GM19023 (cell line): ENCODE data around the gene PRTFDC1.

Experiments
- ATAC-seq: cut with Tn5 transposase; IDR thresholded peaks from one replicate; pipeline ENCODE4 v1.9.1; 2021; ENCODE audit warnings: mild to moderate bottlenecking, moderate library complexity; ENCODE audit not compliant: unreplicated experiment

PRTFDC1 gene

DNA sequence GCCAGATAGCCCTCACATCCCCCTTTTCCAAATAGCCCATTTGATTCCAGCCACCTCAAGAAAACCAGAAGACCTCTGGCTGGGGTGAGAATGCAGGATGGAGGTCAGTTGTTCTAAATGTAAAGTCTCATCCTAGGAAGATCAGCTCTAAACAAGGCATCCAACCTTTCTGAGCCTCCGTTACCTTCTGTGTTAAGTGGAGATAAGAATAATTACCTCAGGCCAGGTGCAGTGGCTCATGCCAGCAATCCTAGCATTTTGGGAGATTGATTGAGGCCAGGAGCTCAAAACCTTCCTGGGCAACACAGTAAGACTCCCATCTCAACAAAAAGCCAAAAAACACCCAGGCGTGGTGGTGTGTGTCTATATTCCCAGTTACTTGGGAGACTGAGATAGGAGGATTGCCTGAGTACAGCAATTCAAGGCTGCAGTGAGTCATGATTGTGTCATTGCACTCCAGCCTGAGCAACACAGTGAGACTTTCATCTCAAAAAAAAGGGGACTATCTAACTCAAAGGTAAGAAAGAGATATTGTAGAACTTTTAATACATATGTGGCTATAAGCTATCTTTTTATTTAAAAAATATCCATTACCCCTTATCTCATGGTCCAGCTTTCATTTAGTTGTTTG is 43.5 kb downstream of the PRTFDC1 start:
- no peak for ATAC-seq

DNA sequence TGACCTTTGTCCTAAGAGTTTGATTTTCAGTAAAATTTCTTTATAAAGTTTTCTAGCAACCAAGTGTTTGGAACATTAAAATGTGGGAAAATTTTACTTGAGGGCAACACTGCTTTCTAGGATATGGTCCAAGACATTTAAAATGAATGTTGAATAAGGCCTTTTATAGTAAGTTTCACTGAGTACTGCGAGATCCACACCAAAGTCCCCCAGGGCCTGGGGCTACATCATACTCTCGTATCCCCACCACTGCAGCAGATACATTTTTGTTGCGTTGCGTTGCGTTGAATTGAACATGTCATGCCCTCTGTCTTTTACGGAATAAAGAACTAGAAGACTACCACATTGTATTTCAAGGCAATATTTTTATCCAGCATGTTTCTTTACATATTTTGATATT is 44.5 kb downstream of the PRTFDC1 start:
- no peak for ATAC-seq

DNA sequence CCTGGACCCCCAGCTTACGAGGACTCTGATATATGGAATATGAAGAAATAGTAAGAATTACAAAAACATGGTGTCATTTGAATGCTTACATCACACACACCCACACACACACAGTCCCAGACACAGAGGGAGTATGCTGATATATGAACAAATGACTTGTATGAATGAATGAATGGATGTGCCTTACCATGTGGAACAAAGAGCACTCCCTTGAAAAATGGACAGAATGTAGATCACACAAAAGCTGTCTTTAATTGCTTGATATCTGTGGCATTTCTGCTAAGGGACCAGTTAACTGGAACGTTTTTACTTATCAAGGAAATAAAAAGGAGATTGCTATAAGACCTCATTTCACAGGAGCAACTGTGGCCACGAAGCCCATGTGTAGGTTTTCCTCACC is 46.0 kb downstream of the PRTFDC1 start:
- no peak for ATAC-seq

DNA sequence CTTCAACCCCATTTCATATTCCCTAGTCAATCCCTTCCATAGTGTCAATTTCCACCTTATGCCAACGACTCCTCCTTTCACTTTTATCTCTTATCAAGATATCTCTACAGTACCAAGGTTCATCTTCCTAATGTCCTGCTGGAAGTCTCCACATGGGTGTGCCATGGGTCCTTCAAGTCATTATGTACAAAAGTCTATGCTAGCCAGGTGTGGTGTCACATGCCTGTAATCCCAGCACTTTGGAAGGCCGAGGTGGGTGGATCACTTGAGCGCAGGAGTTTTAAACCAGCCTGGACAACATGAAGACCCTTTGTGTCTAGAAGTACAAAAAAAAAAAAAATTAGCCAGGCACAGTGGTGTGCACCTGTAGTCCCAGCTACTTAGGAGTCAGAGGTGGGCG is 47.6 kb downstream of the PRTFDC1 start:
- no peak for ATAC-seq

DNA sequence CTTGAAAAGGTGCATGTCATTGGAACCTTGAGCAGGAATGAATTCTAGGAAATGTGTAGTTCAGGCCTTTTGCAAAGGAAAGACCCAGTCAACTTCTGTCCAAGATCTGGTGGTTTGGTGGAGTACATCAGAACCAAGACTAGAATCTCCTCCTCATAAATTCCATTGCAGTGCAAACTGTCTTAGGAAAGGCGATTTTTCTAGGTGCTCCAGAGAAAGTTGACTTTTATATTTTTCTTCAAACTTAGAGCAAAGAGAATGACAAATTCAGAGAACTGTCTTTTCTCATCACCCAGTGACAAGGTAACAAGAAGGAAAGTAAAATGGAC is 50.0 kb downstream of the PRTFDC1 start:
- no peak for ATAC-seq

DNA sequence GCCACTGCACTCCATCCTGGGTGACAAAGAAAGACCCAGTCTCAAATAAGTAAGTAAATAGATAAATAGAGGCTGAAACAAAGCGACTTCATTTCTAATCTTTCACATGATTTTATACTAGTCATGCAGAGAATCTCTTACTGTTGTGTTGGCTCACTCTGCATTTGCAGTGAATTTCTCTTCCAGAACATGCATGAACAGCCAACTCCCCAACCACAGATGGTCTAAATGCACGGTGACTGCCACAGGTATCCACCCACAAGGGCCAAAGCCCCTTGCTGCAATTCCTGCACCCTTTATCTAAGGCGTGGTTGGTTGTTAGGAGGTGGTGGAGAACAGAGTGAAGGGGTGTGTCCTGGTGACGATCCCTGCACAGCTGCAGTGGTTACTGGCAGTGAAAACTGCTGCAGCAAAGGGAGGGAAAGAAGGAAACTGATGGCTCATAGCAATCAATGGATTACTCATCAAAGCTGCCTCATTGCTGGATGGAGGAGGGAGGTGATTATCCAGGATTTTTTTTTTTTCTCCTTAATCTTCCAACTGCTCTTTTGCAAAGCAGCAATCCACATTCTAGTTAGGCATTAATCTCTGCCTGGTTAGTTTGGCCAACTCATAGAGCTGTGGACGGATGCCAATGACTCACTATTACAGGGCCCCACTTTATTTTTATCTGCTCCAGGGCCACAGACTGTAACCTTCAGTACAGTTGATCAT is 50.6 kb downstream of the PRTFDC1 start:
- ATAC-seq, result peak; percentile 46

DNA sequence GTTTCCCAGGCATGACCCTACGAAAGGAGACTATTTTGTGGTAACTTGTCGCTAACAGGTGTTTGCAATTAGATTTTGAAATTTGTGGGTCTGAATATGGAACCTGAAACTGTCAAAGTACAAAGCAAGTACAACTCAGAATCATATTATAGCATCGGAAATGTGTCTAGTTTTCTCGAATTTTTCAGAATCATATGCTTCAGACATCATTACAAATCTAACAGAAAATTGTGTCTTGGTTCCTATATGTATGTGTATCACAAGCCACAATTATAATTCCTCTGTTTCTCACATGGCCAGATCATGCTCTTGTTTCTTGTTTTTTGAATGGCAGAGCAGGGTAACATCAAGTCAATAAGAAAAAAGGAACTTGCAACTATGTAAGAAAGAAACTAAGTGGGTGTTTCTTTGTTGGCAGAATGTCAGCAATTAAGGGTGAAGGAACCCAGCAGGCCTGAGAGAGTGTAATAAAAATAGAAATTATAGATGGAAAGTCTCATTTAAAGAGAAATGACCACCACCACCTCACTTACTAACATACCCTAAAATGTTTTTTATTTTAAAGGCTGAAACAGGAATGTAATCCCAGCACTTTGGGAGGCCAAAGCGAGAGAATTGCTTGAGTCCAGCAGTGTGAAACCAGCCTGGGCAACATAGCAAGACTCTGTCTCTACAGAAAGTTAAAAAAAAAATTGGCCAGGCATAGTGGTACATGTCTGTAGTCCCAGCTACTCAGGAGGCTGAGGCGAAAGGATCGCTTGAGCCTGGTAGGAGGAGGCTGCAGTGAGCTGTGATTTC is 51.3 kb downstream of the PRTFDC1 start:
- peak; percentile 78 for ATAC-seq

DNA sequence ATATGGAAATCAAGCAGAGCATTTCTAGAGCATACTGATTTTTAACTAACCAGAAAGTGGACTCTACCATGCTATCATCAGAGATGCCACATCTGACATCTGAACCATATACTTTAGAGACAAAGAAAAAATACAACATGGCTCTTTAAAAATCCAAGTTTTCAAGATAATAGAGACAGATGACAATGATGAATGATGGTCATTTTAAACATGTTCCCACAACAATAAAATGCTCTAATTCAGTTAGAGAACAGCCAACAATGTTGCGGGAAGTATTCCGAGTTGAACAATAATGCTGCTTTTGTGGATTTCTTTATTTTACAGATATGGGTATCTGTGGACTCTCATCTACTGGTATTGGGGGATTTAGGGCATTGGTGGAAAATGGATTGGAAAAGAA is 52.8 kb downstream of the PRTFDC1 start:
- ATAC-seq, result no peak

DNA sequence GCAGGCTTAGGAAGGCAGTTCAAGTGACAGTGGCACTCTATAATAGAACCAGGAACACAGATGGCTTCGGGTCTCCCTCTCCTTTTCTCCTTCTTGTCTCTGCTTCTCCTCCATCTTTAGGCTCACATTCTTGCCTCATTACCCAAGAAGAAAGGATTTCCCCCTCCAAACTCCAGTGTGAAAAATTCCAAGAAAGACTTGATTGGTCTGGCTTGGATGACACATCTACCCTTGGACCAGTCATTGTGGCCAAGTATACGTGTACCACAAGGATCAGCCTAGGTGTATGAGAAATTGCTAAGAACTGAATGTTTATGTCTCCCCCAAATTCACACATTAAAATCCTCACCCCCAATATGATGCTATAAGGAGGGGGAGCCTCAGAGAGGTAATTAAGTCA is 53.9 kb downstream of the PRTFDC1 start:
- ATAC-seq, result no peak

DNA sequence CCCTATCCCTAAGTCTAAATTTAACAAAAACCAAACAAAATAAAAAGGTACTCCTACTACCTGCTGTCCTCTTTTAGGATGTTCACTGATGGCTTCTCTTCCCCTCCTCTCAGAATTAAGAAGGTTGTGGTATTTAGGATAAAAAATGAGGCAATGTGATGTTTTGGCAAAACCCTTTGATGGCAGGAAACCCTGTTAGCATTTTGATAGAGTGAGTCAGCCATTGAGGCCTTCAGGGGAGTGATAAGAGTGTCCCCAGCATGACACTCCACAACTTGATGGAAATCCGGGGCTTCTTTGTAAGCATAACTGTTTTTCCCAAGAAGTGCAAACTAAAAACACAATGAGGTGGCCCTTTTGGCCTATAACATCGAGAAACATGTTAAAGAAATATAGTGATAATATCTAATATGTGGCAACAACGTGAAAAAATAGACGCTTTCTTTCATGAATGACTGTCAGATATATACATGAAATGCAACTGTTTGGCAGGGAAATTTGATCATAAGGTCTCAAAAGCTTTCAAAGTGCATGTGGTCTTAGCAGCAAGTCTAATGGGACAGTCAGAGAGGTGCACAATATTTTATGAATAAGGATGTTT is 55.0 kb downstream of the PRTFDC1 start:
- no peak for ATAC-seq

DNA sequence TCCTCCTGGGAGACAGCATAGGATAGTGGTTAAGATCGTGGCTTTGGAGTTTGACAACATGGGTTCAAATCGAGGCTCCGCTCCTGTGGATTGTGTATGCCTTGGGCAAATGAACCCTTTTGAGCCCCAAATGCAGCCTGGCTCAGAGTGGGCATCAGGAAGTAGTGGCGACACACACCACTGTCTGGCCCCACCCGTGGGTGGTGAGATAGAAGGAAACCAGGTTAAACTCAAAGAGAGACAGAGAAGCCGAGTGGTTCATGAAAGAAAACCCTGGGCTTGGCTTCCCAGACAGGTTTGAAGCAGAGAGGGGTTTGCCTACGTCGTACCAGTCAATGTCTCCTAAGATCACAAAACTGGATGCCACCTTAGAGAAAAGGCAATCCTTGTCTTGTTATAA is 57.7 kb downstream of the PRTFDC1 start:
- ATAC-seq, result no peak

DNA sequence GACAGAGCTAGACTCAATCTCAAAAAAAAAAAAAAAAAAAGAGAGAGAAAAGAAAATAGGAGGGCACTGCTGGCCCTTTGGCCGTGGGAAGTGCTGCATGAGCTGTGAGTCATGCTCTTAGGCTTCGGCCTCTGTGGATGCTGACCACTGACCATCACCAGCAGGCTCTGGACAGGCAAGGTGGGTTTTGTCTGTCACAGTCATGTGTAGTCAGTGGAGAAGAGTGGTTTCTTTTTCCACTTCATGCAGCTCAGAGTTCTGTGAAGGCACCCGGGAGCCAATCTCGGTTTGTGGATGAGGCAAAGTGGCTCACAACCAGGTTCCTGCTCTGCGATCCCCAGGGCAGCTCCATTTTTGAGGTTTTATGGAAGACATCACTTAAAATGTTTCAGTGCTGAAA is 58.1 kb downstream of the PRTFDC1 start:
- ATAC-seq, result no peak

DNA sequence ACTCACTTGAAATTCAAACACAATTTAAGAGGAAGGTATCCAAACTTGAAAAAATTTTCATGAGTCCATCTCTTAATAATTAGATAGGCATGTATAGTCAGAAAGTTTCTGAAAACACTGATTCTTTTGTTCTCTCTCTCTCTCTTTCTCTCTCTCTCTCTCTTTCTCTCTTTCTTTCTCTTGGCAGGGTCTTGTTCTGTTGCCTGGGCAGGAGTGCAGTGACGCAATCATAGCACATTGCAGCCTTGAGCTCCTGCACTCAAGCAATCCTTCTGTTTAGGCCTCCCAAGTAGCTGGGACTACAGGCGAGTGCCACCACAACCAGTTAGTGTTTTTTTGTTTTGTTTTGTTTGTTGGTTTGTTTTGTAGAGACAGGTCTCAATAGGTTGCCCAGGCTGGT is 59.3 kb downstream of the PRTFDC1 start:
- ATAC-seq, result no peak

DNA sequence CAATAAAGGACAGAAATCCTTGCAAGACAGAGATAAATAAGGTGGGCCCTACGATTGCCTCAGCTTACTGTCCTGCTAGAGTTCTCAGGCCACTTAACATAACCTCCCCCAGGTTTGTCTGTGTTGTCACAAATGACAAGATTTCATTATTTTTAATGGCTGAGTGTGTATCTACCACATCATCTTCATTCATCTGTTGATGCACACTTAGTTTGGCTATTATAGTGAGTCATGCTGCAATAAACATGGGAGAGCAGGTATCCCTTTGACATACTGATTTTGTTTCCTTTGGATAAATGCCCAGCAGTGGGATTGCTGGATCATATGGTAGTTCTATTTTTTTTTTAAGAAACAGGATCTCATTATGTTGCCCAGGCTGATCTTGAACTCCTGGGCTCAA is 60.6 kb downstream of the PRTFDC1 start:
- no peak for ATAC-seq

DNA sequence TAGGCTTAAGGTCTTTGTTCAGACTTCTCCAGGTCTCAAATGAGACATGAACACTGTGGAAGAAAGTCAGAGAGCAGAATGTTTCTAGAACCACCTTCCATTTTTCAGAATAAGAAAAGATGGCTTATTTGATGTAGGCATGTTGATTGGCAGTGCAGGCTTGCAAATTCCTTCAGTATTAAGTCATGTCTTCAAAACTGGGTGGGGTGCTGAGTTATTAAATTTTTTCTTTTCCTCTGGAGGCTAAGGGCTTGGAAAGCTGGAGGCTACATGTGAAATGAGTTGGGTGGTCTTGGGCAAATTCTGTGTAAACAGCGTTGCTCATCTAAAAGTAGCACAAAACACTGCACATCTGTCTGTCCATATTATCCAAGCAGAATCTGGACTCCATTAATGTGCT is 62.8 kb downstream of the PRTFDC1 start:
- ATAC-seq, result no peak

DNA sequence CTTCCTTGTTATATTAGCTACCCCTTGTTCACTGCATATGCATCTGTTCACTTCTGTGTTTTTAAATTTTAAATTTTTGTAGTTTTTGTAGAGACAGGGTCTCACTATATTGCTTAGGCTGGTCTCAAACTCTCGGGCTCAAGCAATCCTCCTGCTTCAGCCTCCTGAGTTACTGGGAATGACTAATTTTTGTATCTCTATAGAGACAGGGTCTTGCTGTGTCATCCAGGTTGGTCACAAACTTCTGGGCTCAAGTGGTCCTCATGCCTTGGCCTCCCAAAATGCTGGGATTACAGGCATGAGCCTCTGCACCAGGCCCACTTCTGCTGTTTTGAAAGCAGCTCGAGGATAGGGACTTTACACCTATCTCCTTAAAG is 64.6 kb downstream of the PRTFDC1 start:
- ATAC-seq, result peak; percentile 19

DNA sequence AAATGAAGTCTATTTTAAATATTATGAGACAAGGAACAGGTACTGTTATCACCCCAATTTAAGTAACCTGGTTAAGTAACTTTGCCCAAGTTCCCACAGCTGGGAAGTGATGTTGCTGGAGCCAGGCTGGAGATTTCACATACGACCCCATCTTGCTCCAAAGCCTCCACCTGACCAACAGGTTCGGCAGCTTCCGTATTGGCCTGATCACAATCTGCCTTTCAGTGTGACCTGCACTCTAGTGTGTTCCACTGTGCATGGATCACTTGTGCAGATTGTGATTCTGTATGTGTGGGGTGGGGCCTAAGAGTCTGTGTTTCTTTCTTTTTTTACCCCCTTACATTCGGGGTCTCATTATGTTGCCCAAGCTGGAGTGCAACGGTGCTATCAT is 66.1 kb downstream of the PRTFDC1 start:
- ATAC-seq, result no peak

DNA sequence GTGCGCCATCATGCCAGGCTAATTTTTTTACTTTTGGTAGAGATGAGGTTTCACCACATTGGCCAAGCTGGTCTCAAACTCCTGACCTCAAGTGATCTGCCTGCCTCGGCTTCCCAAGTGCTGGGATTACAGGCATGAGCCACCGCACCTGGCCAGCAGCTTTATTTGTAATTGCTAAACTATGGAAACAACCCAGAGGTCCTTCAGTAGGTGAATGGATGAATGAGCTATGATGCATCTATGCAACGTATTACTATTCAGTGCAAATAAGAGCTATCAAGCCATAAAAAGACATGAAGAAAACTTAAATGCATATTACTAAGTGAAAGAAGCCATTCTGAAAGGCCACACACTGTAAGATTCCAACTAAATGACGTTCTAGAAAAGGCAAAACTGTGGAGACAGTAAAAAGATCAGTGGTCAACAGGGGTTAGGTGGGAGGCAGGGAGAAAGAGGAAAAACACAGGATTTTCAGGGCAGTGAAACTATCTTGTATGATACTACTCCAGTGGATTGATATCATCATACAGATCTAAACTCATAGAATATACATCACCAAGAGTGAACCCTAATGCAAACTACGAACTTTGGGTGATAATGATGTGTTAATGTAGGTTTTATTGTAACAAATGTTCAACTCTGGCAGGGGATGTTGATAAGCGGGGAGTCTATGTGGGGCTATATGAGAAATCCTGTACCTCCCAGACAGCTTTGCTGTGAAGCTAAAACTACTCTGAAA is 66.7 kb downstream of the PRTFDC1 start:
- no peak for ATAC-seq

DNA sequence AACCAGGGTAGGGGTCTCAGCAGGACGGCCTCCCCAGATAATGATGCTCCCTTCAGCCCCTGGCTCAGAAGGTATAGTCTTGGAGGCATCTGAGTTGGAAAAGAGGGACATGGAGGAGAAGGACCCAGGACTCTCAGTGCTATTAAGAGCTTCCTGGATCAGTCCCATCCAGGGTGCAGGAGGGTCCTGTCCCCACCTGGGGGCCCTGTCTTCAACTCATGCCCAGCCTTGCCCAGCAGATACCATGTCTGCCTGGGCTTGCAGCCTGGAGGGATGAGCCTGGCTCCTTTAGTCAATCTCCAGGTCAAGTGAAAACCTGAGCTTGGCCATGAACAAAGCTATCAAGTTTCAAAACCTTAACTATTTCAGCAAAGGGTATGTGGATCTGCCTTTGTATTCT is 67.6 kb downstream of the PRTFDC1 start:
- ATAC-seq, result no peak

DNA sequence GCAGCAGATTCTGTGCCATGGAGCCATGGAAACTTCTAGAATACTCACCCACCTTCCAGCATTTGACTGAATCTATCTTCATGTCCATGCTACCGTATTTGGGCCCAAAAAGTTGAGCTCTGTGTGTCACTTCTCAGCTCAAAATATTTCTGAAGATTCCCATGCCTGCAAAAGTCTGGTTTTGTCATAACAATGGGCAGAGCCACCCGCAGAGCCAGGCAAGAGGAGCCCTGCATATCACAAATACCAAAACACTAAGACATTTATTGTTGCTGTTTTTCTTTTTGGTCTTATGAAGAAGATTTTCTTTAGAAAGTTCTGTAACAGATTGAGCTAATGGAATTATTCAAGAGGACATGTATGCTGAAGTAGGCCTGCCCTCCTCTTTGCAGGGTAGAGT is 68.1 kb downstream of the PRTFDC1 start:
- no peak for ATAC-seq

DNA sequence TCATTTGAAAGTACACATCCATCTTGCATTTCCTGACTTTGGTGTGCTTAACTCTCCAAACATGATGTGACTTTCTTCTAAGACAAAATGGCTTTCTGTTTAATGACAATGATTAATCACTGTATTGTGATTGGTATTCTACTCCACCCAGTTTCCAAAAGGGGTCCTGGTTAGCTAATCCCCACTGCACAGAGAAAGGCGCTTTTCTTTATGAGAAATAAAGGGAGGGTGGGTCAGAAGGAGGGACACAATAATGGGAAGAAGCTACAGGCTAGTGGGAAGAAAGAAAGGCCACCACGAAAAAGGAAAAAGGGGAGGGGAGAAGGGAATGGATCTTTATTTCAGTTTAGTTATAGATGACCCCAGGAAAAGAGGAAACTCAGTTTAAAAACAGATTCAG is 69.2 kb downstream of the PRTFDC1 start:
- ATAC-seq, result no peak
